ENCODE measurements around the gene GRID1. TPM values are rescaled to one million over a fixed set of nuclear protein-coding genes. Genes with fewer than 3 reads are reported as not detected.
"Not testable (repeated sequence)": the region's sequence is repeated elsewhere in the genome, so short reads cannot be mapped to it uniquely, and the experiment has no call there.

Gene GRID1
- total RNA-seq, 1 donor: not detected

DNA sequence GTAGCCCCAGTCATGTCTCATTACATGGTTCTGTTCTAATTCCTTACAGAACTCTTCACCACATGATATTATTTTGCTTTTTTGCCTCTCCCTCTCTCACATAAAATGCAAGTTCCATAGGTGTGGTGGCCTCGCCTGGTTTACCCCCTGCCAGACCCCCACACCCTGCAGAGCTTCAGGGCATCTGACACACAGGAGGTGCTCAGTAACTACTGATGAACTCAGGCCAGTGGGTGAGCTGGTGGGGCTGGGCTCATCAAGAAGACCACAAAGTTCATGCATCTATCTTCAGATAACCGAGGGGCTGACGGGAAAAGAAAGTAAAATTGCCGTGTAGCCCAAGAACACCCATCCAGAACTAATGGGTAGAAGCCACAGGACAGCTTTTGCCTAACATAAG is 253.1 kb downstream of the GRID1 start:
- H3K4me3 ChIP-seq (ENCODE audit: low read depth, low read length): no peak overlapping the region
- no peak for DNase-seq (ENCODE audit: low read depth)
- TF ChIP-seq, protein P1, sequence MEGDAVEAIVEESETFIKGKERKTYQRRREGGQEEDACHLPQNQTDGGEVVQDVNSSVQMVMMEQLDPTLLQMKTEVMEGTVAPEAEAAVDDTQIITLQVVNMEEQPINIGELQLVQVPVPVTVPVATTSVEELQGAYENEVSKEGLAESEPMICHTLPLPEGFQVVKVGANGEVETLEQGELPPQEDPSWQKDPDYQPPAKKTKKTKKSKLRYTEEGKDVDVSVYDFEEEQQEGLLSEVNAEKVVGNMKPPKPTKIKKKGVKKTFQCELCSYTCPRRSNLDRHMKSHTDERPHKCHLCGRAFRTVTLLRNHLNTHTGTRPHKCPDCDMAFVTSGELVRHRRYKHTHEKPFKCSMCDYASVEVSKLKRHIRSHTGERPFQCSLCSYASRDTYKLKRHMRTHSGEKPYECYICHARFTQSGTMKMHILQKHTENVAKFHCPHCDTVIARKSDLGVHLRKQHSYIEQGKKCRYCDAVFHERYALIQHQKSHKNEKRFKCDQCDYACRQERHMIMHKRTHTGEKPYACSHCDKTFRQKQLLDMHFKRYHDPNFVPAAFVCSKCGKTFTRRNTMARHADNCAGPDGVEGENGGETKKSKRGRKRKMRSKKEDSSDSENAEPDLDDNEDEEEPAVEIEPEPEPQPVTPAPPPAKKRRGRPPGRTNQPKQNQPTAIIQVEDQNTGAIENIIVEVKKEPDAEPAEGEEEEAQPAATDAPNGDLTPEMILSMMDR (IDR thresholded peaks at IDR 0.05; ENCODE audit: insufficient read depth, low read depth, low read length): no peak

DNA sequence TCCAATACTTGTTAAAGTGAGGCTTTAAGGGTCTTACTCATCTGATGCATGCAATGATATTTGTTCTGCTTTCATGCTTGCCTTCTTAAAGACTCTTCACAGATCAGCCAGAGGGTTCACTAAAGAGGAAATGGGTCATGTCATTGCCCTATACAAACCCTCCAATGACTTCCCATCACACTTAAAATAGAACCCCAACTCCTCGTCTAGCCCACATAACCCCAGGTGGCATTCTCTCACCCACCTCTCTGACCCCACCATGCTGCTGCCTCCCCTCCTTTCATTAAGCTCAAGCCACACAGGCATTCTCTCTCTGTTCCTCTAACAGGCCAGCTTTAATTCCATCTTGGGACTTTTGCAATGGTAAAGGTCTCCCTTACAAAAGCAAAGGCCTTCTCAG is 253.6 kb downstream of the GRID1 start:
- TF ChIP-seq, protein P1 (IDR thresholded peaks at IDR 0.05; ENCODE audit: insufficient read depth, low read depth, low read length): no peak
- DNase-seq (ENCODE audit: low read depth): no peak

DNA sequence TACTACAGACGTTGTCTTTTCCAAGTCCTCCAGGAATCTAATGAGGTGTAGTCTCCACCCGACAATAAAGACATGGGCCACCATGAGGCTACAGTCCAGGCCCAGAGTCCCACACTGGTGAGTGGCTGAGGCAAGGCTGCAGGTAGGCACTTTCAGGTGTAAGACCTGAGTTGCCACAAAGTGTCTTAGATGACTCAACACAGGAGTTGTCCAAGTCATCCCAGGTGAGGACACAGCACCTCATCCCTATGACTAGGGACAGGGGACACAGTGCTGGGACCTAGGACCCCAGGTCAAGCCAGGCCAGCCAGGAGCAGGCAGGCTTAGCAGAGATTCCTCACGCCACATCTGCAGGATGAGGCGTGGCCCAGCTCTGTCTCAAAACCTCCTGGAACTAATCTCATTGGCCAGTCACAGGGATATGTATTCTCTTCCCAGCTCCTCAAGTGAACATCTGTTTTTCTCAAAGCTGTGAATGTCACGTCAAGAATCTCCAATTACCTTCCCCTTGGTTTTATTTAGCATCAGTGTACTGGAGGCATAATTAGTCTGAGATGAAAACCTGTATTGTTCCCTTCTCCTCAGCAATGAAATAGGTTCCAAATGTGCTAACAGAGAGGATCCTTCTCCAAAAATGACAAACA is 254.6 kb downstream of the GRID1 start:
- no peak overlapping the region for H3K4me3 ChIP-seq (ENCODE audit: low read depth, low read length)
- TF ChIP-seq, protein P1 (IDR thresholded peaks at IDR 0.05; ENCODE audit: insufficient read depth, low read depth, low read length): no peak
- no peak for DNase-seq (ENCODE audit: low read depth)

More for the DNA sequence above, 253.6 kb downstream of the GRID1 start:
- no peak overlapping the region for H3K4me3 ChIP-seq (ENCODE audit: low read depth, low read length)

DNA sequence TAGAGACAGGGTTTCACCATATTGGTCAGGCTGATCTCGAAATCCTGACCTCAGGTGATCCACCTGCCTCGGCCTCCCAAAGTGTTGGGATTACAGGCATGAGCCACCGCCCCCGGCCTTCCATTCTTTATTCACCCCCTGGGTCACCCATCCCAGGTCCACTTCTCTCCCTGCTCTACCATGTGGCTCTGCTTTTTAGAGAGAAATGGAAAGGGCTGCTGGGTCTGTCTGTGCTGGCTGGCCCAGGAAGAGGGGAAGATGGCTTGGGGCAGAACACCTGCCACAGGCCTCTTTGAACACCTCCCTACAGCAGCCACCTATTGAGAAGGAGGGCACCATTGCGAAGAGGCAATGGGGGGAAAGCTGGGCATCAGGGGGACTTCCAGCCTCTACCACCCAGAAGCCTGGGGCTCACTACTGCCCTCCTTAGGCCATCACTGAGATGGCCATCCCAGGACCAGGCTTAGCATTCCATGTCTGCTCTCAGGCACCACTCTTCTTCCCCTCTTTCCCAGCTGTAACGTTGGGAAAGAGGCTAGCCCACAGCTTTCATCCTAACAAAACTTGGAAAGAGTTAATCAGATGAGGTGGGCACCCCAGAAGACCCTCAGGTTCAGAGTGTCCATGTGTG is 256.3 kb downstream of the GRID1 start:
- DNase-seq (ENCODE audit: low read depth): no peak
- TF ChIP-seq, protein P1 (IDR thresholded peaks at IDR 0.05; ENCODE audit: insufficient read depth, low read depth, low read length): no peak
- no peak overlapping the region for H3K4me3 ChIP-seq (ENCODE audit: low read depth, low read length)

DNA sequence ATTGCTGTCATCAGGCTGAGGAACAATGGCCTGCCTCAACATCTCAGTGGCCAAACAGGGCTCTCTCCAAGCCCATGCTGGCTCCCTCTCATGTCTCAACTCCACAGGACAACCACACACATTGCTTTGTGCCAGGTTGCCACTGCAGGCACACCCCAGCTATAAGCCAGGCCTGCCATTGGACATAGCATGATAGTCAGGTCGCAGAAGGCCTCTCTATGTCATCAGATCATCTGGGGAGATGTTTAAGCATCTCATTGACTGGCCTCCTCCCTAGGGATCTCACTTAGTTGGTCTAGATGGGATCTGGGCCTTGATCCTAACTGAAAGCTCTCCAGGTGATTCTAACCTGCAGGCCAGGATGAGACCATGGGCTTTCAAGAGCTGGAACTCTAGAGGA is 257.2 kb downstream of the GRID1 start:
- TF ChIP-seq, protein P1 (IDR thresholded peaks at IDR 0.05; ENCODE audit: insufficient read depth, low read depth, low read length): no peak

DNA sequence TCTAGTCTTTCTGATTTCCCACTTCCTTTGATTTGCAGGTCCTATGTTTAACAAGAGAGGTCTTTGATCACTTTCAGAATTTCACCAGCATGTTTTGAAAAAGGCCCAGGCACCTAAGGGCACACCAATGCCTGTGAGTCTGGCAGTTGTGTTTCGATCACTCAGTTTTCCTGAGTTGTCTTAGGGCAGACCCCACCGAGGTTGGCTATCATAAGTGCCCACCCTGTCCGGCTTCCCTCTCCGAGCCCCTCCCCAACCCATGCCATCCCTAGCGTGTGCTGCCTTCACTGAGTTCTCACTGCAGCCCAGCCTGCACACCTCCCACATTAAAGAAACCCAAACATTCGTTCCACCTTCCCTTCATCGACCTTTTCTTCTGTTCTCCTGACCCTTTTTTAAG is 257.9 kb downstream of the GRID1 start:
- H3K4me3 ChIP-seq (ENCODE audit: low read depth, low read length): no peak overlapping the region
- DNase-seq (ENCODE audit: low read depth): no peak
- TF ChIP-seq, protein P1 (IDR thresholded peaks at IDR 0.05; ENCODE audit: insufficient read depth, low read depth, low read length): no peak

More for the DNA sequence above, 257.2 kb downstream of the GRID1 start:
- DNase-seq (ENCODE audit: low read depth): no peak
- H3K4me3 ChIP-seq (ENCODE audit: low read depth, low read length): no peak overlapping the region

DNA sequence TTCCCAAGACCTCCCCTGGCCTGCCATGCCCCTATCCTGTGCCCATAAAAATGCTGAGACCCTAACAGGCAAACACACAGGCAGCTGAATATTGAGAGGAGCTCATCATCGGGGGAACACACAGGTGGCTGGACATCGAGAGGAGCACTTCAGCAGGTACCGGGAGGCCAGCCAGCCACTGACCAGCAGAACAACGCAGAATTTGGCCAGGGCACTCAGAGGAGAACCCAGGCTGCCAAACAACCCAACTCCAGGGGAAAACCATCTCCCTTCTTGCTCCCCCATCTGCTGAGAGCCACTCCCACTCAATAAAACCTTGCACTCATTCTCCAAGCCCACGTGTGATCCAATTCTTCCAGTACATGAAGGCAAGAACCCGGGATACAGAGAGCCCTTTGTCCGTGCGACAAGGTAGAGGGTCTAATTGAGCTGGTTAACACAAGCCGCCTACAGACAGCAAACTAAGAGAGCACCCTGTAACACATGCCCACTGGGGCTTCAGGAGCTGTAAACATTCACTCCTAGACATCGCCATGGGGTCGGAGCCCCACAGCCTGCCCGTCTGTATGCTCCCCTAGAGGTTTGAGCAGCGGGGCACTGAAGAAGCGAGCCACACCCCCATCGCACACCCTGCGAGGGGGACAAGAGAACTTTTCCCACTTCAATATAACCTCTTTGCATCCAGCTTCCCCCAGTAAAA is 258.8 kb downstream of the GRID1 start:
- not testable (repeated sequence) for DNase-seq (ENCODE audit: low read depth); H3K4me3 ChIP-seq (ENCODE audit: low read depth, low read length)

Measured in fibroblast of villous mesenchyme (primary cell).